IMR-90 (cell line): ENCODE results near the gene ABCA10.

ENCODE experiments used
- BHLHE40 ChIP-seq: fragments of 150-350 bp; IDR thresholded peaks from 2 replicates; pipeline ENCODE4 v1.6.1; 2016; ENCODE audit warnings: mild to moderate bottlenecking, low read depth, low read length
- MAZ ChIP-seq: IDR thresholded peaks from 2 replicates; pipeline ENCODE4 v1.6.1; 2012; ENCODE audit warnings: low read depth, mild to moderate bottlenecking, low read length, improper control_type of control experiment, moderate library complexity, borderline replicate concordance
- MXI1 ChIP-seq: IDR thresholded peaks from 2 replicates; pipeline ENCODE4 v1.6.1; 2012; ENCODE audit warnings: low read depth, mild to moderate bottlenecking, low read length, moderate library complexity, borderline replicate concordance
- POLR2A ChIP-seq: IDR thresholded peaks from 2 replicates; pipeline ENCODE4 v1.6.1; 2012; ENCODE audit warnings: mild to moderate bottlenecking, low read depth, low read length
- RAD21 ChIP-seq: IDR thresholded peaks from 2 replicates; pipeline ENCODE4 v1.6.1; 2012; ENCODE audit warnings: low read length, improper control_type of control experiment
- USF2 ChIP-seq: fragments of 150-350 bp; IDR thresholded peaks from 2 replicates; pipeline ENCODE4 v1.6.1; 2017; ENCODE audit warnings: mild to moderate bottlenecking, antibody characterized with exemption, low read length, low read depth
- TF ChIP-seq, protein P1 (sequence below): conservative IDR thresholded peaks from 2 replicates; pipeline ENCODE4 v1.5.1; 2012; ENCODE audit warnings: mild to moderate bottlenecking, low read depth, low read length, improper control_type of control experiment
- TF ChIP-seq, protein P2 (sequence below): fragments of 150-350 bp; IDR thresholded peaks from 2 replicates; pipeline ENCODE4 v1.6.1; 2016; ENCODE audit warnings: low read depth, mild to moderate bottlenecking, low read length, moderate library complexity, borderline replicate concordance

GRCh38 chr17:69103557-69104233 lies 124.9 kb downstream of the ABCA10 start:
- TF ChIP-seq MXI1 = no peak
- TF ChIP-seq, protein P1, sequence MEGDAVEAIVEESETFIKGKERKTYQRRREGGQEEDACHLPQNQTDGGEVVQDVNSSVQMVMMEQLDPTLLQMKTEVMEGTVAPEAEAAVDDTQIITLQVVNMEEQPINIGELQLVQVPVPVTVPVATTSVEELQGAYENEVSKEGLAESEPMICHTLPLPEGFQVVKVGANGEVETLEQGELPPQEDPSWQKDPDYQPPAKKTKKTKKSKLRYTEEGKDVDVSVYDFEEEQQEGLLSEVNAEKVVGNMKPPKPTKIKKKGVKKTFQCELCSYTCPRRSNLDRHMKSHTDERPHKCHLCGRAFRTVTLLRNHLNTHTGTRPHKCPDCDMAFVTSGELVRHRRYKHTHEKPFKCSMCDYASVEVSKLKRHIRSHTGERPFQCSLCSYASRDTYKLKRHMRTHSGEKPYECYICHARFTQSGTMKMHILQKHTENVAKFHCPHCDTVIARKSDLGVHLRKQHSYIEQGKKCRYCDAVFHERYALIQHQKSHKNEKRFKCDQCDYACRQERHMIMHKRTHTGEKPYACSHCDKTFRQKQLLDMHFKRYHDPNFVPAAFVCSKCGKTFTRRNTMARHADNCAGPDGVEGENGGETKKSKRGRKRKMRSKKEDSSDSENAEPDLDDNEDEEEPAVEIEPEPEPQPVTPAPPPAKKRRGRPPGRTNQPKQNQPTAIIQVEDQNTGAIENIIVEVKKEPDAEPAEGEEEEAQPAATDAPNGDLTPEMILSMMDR = no peak
- no peak for TF ChIP-seq MAZ
- TF ChIP-seq RAD21 = no peak
- TF ChIP-seq USF2 = no peak
- TF ChIP-seq POLR2A = no peak
- TF ChIP-seq, protein P2, sequence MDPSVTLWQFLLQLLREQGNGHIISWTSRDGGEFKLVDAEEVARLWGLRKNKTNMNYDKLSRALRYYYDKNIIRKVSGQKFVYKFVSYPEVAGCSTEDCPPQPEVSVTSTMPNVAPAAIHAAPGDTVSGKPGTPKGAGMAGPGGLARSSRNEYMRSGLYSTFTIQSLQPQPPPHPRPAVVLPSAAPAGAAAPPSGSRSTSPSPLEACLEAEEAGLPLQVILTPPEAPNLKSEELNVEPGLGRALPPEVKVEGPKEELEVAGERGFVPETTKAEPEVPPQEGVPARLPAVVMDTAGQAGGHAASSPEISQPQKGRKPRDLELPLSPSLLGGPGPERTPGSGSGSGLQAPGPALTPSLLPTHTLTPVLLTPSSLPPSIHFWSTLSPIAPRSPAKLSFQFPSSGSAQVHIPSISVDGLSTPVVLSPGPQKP = no peak
- TF ChIP-seq BHLHE40 = no peak
